Measurements from ENCODE around the gene BCAP29. TPM values are rescaled to one million over a fixed set of nuclear protein-coding genes. Genes with fewer than 3 reads are reported as not detected.

The BCAP29 gene
- total and polyA plus RNA-seq, 2 of the 8 experiments (the other 6 are each of a cell fraction or from before 2014, with no cell fraction given) = 6.8 to 18.1 TPM

GRCh38 chr7:107592361-107593024 is 12.4 kb downstream of the BCAP29 start:
- H3K9me3 ChIP-seq (ENCODE audit: insufficient read depth in 2 of 2, low read depth in 1 of 2, low read length in 1 of 2) = peaks cover 3% of the 10 kb centered on the region in 2 experiments; a peak in 2 of 4 replicates
- no peak overlapping the region for H3K18ac ChIP-seq (ENCODE audit: extremely low read depth, low read length)
- H2BK20ac ChIP-seq (ENCODE audit: low read length) = no peak overlapping the region
- no peak overlapping the region for H2BK12ac ChIP-seq (ENCODE audit: low read depth, low read length)
- no peak for FAIRE-seq
- H3K4me3 ChIP-seq (ENCODE audit: extremely low read depth in 1 of 4, insufficient read depth in 2 of 4, low read depth in 3 of 4, low read length in 4 of 4) = no peak overlapping the region
- H3K4ac ChIP-seq (replicated peaks; ENCODE audit: insufficient read length, low read depth, low read length) = no peak overlapping the region
- no peak overlapping the region for H2AFZ ChIP-seq (ENCODE audit: low read length)
- POLR2A ChIA-PET (ENCODE audit: partially characterized antibody) = interaction anchor here (0.6 kb wide), 1 partner anchor 13 kb away, joined by 3 read pairs; no protein-coding TSS in a partner anchor
- no peak overlapping the region for H3K23ac ChIP-seq (ENCODE audit: insufficient read length)
- H3K79me1 ChIP-seq (ENCODE audit: low read depth, low read length) = no peaks in the 10 kb centered on the region
- H4K20me1 ChIP-seq (replicated peaks in 1 of 2; ENCODE audit: control insufficient read depth in 1 of 2, insufficient read depth in 2 of 2, low read length in 2 of 2) = no peaks in the 10 kb centered on the region
- H3K9ac ChIP-seq (replicated peaks in 1 of 4; ENCODE audit: extremely low read depth in 1 of 4, low read depth in 3 of 4, low read length in 3 of 4) = no peak overlapping the region
- H2BK5ac ChIP-seq (ENCODE audit: low read depth, low read length) = no peak overlapping the region
- H3K36me3 ChIP-seq (ENCODE audit: control insufficient read depth in 2 of 4, insufficient read depth in 4 of 4, low read length in 3 of 4) = peaks cover 0 to 3% (median 0%) of the 10 kb centered on the region in 4 experiments; a peak in 1 of 8 replicates
- no peaks in the 10 kb centered on the region; the same call in 1 of the 2 replicates for H3K23me2 ChIP-seq (ENCODE audit: low read depth, low read length)
- H2BK120ac ChIP-seq (replicated peaks; ENCODE audit: low read depth, low read length) = no peak overlapping the region
- no peak overlapping the region for H4K5ac ChIP-seq (ENCODE audit: insufficient read length, low read depth, low read length)
- H3K27ac ChIP-seq (ENCODE audit: low read depth, low read length) = no peak overlapping the region
- no peak overlapping the region for H3K14ac ChIP-seq (ENCODE audit: insufficient read length)
- no peak overlapping the region for H4K91ac ChIP-seq (replicated peaks; ENCODE audit: insufficient read length, low read length)
- H3K4me1 ChIP-seq (replicated peaks in 1 of 4; ENCODE audit: control insufficient read depth in 3 of 4, insufficient read depth in 4 of 4, low read length in 3 of 4) = peaks cover 0 to 2% (median 0%) of the 10 kb centered on the region in 4 experiments; a peak in 1 of 7 replicates
- H3K27me3 ChIP-seq (replicated peaks in 1 of 4; ENCODE audit: control insufficient read depth in 3 of 4, extremely low read depth in 1 of 4, insufficient read depth in 3 of 4, low read length in 3 of 4) = no peaks in the 10 kb centered on the region
- no peak overlapping the region for H3K56ac ChIP-seq (replicated peaks; ENCODE audit: insufficient read length, low read depth, low read length)
- no peak overlapping the region for H2AK5ac ChIP-seq (ENCODE audit: low read depth, low read length)
- WGBS, 2 experiments (ENCODE audit: extremely low coverage in 1 of 2, insufficient coverage in 1 of 2, insufficient read length in 1 of 2, insufficient replicate concordance in 2 of 2, low coverage in 1 of 2, low lambda C conversion rate in 2 of 2, missing lambda C conversion rate in 1 of 2) = 92% methylated on average over 5 of the region's 5 CpGs; no CpG with 5 or more reads in 1 of the 2 experiments
- no peaks in the 10 kb centered on the region for H3K79me2 ChIP-seq (ENCODE audit: control insufficient read depth in 1 of 2, insufficient read depth in 2 of 2, low read length in 2 of 2)
- no peak overlapping the region for H2BK15ac ChIP-seq (ENCODE audit: low read length)
- CTCF ChIA-PET (ENCODE audit: partially characterized antibody) = no interaction called here
- DNase-seq (ENCODE audit: low read depth in 1 of 2, low spot score in 2 of 2) = no peak
- TF ChIP-seq CBX5 (IDR thresholded peaks at IDR 0.05; ENCODE audit: low read depth, low read length) (no peak), ATF2 (IDR thresholded peaks at IDR 0.05; ENCODE audit: low read length) (no peak), RBBP5 (IDR thresholded peaks at IDR 0.05; ENCODE audit: borderline replicate concordance, low read depth, low read length) (no peak), YY1 (IDR thresholded peaks at IDR 0.05; ENCODE audit: low read depth, low read length) (no peak), KDM1A (IDR thresholded peaks at IDR 0.05; ENCODE audit: borderline replicate concordance, low read length) (no peak), CREB1 (IDR thresholded peaks at IDR 0.05) (no peak), TAF1 (IDR thresholded peaks at IDR 0.05; ENCODE audit: low read depth, low read length) (no peak), JUND (IDR thresholded peaks at IDR 0.05; ENCODE audit: low read length) (no peak)
- H3K4me2 ChIP-seq (ENCODE audit: insufficient read depth in 1 of 2, low read depth in 2 of 2, low read length in 2 of 2) = no peak overlapping the region
- H4K8ac ChIP-seq (ENCODE audit: extremely low read depth, insufficient read depth, low read length) = no peak overlapping the region

Measured in H1 (cell line).